GM19438 (cell line): ENCODE results near the gene CHCHD6.

Experiments used
- ATAC-seq: cut with Tn5 transposase; IDR thresholded peaks from one replicate; pipeline ENCODE4 v1.9.1; 2021; ENCODE audit warnings: low read depth; ENCODE audit not compliant: unreplicated experiment

The CHCHD6 gene

DNA sequence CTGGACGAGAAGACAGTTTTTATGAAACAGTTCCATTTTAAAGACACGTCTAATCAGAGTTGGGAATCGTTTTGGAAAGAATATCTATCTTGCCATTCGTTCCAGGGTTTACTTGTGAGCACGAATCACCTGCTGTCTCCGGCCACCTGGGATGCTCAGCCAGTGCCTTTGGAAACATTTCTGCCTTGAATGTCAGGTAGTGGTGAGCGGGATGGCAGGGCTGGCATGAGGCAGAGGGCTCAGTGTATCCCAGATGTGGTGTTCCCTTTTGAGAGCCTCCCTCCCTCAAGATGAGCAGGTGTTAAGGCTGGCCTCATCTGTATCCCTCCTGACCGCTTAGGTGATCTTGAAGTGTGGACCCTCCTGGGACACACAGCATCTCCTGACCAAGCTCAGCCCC lies 231.0 kb downstream of the CHCHD6 start:
- ATAC-seq: no peak

DNA sequence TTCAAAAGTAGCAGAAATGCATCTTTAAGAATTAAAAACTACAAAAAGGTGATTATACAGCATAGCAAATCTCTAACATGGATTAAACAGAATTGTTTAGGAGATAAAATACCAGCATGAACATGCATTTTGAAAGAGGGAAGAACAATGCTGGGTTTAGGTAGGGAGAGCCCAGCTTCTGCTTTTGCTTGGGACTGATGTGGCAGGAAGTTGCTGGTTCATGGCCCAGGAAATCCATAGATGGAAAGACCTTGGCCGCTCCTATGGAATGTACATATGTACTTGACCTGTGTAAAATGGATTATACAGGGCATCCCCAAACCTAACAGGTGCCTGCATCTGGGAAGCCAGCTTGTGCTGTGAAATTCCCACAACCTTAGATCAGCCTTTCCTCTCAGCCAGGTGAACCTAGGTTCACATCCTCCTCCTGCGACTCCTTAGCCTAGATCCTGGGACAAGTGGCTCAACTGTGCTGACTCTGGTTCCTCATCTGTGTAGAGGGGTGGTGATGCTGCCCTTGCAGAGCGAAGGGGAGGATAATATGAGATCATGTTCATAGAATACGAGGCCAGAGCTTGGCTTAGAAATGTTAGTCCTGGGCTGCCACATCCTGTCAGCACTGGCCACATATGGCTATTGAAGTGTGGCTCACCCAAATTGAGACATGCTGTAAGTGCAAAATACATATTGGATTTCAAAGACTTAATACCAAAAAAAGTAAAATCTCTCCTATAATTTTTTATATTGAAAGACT lies 231.9 kb downstream of the CHCHD6 start:
- no peak for ATAC-seq

DNA sequence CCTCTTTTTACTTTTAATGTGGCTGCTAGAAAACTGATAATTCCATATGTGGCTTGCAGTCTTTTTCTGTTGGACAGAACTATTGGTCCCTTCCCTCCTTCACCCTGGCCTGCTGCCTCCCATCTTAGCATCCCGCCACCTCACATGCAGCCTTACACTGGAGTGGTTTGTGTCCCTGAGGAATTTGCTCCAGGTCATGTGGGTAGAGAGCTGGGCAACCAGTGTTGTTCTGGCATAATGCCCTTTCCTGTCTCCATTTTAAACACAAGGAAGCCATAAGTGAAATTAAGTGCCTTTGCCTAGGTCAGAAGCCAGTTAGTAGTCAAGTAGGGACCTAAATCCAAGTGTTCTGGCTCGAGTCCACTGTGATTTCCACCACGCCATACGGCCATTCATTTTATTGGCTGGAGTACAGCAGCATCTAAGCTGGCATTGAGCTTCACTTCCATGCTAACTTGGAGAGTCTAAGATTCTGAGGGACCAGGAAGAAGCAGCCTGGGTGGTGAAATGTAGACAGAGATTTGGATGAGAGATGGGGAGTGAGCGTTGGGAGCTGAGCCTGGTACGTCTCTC lies 232.9 kb downstream of the CHCHD6 start:
- ATAC-seq: no peak

DNA sequence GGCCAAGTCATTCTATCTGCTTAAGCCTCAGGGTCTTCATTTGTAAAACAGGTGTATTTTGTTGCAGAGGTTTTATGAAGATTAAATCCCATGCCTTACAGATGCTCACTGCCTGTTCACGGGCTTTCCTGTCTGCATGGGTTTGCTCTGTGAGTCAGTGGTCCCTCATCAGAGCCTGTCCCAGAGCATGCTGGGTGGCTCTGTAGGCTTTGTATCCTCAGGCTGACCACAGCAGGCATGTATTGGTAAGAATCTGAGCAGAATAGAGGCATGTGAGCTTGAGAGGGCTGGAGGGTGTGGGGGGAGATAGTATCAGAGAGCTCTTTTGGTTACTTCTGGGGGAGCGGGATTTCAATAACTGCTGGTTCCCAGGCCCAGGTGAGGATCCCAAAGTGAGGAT lies 233.5 kb downstream of the CHCHD6 start:
- ATAC-seq: no peak

DNA sequence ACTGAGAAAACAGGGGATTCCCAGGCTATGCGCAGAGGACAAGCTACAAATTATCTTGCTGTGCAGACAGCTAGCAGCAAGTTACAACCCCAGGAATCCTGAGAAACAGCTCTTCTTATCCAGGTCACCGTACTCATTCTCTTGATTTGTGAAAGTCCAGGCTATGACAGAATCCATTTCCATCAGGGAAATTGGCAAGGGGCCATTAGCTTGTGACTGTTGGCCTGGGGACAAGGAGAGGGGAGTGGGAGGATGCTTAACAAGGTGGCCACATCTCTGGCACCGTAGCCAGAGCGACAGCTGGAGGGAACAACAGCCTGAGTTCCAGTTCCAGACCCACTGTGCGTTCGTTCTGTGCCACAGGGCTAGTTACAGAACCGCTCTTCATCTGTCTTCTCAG lies 233.9 kb downstream of the CHCHD6 start:
- no peak for ATAC-seq

DNA sequence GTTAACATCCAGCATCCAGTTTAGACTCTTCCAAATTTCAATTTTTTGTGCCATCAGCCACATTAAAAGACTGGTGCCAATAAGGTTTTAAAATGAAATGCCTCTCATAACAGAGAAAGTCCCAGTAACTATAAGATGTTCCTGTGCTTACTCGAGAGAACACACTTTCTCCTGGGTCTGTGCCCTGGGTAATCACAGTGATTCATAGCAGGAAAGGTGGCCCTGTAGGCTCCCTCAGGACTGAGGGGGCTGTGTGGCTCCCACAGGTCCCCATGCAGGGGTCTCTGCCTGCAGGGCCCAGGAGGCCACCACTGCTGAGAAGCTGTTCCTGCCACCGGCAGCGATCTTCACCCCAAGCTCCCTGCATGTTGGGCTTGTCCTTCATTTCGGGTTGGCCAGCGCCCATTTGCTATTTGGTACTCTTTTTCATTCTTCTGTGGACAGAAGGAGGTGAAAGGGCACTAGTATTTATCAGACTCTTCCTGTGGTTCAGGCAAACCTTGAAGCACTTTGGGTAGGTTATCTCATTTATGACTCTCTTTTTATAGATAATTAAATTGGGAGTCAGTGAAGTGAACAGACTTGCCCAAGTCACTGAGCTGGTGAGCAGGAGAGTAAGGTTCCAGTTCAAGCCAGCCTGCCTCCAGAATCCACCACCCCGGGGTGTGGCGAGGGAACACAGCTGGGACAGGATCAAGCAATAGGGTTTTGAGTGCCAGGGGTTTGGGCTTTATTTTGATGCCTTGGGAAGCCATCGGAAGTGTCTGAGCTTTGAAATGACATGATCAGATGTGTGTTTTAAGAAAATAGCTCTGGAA lies 234.7 kb downstream of the CHCHD6 start:
- ATAC-seq: no peak

DNA sequence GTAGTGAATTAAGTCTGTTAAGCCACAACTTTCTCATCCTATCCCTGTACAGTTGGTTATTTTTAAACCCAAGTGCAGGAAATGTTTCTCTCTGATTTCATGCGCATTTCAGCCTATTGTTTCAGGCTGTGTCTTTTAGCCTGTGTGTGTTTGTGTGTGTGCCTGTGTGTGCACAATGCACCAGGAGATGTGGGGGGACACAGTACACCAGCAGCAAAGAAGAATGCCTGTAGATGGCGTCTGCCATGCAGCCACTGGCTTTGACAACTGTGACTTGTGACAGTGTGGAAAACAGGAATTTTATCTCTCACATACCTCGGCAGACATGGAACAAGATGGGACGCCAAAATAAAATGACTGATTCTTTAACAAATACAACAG lies 235.3 kb downstream of the CHCHD6 start:
- no peak for ATAC-seq

DNA sequence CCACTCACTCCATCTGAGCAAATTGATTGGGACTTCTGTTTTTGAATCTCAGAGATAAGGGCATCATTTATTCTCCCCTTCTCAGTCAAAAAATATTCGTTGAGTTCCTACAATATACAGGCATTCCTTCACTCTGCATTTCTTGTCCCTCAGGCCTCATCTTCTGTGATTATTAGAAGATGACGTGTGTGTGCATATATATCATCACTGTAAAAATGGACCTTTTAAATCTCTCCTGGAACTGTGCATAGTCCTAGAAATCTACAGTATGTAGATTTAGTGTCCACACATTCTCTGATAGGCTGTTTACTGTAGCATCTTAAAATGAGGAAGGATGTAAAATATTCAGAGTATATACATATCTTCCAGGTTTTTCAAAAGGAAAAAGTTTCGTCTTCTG lies 235.7 kb downstream of the CHCHD6 start:
- no peak for ATAC-seq

DNA sequence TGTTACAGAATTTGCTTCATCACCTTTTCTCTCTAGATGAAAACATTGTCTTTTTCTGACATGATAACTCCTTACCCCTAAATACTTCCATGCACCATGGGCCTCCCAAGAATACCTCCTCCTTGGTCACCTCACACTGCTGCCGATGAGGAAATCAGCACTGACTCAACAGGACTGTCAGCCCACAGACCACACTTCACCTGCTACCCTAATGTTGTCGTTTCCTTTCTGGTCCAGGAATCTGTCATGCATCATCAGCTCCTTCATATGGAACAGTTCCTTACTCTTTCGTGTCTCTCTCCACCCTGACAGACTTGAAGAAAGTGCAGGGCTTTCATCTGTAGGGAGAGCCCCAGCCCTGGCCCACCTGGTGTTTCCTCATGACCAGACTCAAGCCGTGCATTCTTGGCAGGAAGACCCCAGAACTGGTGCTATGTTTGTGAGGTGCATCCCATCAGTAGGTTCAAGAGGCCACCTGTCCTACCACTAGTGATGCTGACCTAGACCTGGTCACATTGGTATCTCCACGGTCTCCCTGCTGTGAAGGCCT lies 237.8 kb downstream of the CHCHD6 start:
- ATAC-seq: no peak

DNA sequence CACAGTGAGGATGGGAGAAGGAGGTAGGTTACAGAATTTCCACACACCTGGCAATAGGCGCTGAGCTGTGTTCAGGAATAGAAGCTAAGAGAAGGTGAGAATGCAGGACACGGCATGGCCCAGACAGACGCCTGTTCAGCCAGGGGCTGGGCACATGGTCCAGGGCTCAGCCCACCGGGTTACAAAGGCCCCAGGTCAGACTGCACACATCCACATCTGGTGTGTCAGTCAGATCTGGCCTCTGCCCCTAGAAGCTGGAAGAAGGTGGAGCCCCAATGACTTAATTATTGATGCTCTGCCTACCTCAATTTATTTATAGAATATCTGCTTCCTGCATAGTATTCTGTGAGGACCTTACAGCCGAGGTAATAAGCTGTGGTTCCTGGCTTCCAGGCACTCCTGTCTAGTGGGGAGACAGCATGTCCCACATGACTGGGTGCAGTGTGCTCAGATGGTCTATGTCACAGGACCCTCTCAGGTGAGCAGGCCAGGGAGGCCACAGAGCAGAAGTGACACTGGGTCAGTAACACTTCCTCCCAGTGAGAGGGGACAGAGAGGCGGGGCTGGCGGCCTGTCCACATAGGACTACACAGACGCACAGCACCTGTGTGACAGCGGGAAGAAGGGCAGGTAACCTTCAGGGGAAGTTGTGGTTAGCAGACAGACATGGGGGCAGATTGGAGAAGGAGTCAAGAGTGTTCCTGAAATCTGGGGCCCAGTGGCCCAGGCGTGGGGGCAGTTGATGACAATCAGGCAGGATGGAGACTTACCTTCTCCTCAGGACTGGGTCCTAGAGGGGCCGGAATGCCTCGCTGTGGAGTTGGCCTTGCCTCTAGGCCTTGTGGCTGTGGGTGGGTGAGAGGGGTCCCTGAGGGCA lies 240.3 kb downstream of the CHCHD6 start:
- ATAC-seq: no peak

DNA sequence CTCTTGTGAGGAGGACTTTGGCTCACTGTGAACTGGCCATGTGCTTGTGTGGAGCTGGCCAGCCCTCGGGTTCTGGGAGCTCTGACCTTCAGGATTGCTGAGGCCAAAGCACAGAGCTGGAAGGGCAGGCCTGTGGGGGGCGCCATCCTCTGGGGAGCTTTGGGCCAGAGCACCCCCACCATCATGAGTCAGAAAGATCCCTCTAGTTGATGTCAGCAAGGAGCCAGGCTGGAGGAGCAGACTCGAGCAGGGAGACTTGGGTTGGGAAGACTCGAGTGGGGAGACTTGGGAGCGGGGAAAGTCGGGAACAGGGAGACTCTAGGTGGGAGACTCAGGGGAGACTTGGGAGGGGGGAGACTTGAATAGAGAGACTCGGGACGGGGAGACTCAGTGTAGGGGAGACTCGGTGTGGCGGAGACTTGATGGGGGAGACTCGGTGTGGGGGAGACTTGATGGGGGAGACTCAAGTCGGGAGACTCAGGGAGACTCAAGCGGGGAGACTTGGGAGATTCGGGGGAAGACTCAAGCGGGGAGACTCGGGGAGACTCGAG lies 241.2 kb downstream of the CHCHD6 start:
- no peak for ATAC-seq

DNA sequence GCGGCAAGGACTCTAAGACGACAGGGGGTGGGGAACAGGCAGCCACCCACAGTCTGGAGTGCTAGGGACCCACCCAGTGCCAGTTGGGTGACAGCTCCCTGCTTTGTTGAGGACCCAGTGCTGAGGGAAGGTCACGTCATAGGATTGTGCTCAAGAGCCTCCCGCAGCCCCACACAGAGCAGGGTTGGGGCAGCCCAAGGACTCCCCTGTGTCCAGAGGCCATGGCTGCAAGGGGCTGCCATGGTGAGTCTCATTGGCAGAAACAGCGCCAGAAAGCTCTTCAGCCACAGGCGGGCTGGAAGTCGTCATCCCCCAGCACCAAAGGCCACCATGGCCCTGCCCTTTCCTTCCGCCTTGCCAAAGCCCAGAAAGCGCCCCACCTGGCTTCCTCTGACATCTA lies 241.9 kb downstream of the CHCHD6 start:
- ATAC-seq: no peak

DNA sequence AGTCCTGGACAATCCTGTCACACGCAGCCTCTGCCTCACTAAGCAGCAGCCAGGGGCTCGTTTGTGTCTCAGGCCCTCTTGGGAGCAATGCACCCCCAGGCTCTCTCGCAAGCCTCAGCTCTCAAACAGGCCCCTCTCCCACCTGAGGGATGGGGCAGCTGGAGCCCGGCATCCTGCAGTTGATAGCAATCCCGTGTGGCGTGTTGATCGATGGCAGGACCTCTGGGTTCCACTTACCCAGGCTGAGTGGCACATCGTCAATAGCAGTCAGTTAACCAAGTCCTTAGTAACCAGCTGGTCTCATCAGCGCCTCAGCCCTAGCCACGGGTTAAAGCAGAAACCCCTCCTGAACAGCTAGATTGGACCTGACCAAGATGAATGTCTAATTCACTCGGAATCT lies 242.4 kb downstream of the CHCHD6 start:
- ATAC-seq: no peak

DNA sequence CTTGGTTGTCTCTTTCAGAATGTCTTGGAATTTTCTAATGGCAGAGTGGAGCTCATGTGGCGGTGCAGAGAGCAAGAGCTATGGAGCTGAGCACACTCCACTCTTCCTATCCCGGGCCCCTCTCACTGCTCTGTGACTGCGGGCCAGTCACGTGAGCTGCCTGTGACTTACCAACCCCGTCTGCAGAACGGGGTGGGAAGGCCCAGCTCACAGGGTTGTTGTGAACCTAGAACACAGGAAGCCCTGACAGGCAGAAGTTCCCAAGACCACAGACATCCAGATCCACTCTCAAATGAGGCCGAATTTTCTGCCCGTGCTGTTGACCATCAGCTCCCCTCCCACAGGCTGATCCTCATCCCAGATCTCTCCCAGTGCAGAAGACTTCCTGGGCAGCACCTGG lies 243.4 kb downstream of the CHCHD6 start:
- no peak for ATAC-seq

DNA sequence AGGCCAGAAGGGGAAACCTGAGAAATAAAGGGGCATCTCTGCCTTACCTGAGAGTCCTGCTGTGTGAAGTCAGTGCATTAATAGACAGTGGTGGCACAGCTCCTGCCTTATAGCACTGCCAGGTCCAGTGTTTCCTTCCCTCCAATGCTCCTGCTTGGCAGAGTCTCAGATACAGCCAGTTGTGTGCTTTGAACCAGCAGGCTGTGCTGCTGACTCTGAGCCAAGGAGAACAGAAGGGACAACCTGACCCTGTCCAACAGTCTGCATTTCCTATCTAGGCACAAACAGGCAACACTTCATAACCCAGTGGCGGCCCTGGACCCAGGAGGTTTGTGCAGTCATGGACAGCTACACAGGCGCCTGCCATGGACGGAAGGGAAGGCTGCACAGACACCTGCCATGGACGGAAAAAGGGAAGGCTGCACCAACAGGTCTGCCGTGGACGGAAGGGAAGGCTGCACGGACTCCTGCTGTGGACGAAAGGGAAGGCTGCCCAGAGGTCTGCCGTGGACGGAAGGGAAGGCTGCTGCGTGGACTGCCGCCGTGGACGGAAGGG lies 245.0 kb downstream of the CHCHD6 start:
- ATAC-seq: no peak

DNA sequence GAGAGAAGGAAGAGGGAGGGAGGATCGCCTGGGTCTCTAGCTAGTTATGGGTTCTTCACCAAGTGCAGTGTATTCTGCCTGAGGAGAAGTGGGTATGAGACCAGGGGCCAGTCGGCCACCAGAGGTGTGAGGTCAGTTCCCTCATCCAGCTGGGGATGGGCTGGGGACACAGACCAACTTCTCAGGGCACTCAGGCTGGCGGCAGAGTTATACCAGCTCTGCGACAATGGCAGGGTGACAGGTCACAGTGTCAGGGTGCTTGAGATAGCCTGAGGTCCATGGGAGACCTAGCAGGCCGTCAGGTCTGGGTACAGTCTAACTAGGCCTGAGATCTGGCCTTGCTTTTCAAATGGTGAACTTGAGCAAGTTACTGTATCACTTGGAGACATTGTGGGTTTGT lies 247.5 kb downstream of the CHCHD6 start:
- no peak for ATAC-seq

DNA sequence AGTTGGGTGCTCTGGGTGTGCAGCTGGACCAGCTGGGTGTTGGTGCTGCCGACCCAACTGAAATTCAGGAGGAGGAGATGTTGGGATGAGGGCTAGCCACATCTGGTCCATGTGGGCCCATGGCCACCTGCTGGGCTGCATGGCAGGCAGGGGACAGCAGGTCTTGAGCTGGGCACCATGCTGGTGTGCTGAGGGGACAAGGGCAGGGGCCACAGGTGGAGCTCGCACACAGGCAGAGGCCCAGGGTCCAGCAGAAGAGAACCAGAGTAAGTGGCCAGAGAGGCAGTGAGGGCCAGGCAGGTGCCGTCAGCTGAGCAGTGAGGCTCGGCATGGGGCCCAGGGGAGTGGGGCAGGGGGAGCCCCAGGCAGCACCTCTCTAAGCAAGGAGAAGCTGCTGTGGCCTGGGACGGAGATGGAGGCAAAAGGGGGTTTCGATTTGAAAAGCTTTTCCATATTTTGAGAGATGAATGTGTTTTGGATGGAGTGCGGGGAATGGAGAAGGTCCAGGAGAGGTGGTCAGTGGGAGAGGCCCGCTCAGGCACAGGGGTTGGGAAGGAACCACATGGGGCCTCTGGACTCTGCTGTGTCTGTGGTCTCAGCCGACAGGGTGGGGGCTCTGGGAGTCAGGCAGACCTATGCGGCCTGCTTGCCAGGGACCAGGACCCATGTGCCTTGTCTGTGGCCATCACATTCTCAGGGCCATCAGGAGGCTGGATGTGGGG lies 248.4 kb downstream of the CHCHD6 start:
- no peak for ATAC-seq

DNA sequence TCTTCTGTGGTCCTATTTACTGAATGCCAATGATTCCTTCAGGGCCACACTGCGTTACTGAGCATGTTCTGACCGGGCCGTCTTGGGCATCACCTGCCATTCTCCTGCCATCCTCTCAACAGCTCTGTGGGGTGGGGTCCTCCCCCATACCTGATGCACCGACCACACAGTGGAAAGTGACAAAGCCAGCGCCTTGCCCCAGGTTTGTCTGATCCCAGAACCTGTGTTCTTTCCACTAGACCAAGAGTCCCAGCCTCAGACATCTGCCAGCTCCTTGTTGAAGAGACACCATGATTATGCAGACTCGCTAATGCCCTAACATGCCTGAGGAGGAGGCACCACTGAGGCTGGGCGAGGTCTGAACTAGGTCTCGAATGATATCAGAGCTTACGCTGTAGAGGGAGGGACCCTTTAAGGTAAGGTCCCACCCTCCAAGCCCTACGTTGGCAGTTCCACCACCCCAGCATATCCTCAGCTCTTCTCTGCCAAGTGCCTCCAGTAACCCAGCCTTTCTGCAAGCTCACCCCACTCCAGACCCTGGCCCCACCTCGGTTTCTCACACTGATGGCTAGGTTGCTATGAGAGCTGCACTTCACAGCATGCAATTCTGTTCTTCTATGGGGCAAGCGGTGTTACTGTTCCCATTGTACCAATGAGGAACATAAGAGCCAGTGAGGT lies 249.1 kb downstream of the CHCHD6 start:
- ATAC-seq: no peak
